ENCODE data around the gene NPEPL1. TPM values are rescaled to one million over a fixed set of nuclear protein-coding genes. Genes with fewer than 3 reads are reported as not detected.

NPEPL1 gene
- total RNA-seq, 4 donors from 2014 or later: 41.6 to 56.0 (median 47.2) TPM

- Histone ChIP-seq H3K27me3 (no peaks in the 10 kb centered on the region), H3K4me3 (replicated peaks in 1 of 3) (no peak overlapping the region), H3K27ac (no peak overlapping the region), H3K9me3 (no peaks in the 10 kb centered on the region), H3K4me1 (no peaks in the 10 kb centered on the region), H3K36me3 (peaks cover 25 to 28% of the 10 kb centered on the region in 2 donors)
- no peak for DNase-seq
- TF ChIP-seq CTCF (IDR thresholded peaks at IDR 0.05) (no peak), POLR2A (IDR thresholded peaks at IDR 0.05) (no peak)
- intact Hi-C loops (cut with DNase I): no loop called here
- WGBS, 2 donors: 89 to 91% methylated on average over 5 of the region's 5 CpGs
Observed at GRCh38 chr20:58668901-58669286, 23.7 kb upstream of the NPEPL1 start.

GRCh38 chr20:58669287-58670006, 23.2 kb upstream of the NPEPL1 start:
- Histone ChIP-seq H3K4me1 (no peaks in the 10 kb centered on the region), H3K27ac (no peak overlapping the region), H3K27me3 (no peaks in the 10 kb centered on the region), H3K4me3 (replicated peaks in 1 of 3) (no peak overlapping the region), H3K9me3 (no peaks in the 10 kb centered on the region), H3K36me3 (peaks cover 28 to 31% of the 10 kb centered on the region in 2 donors)
- WGBS, 2 donors: 75% methylated on average over 16 of the region's 16 CpGs
- intact Hi-C loops (cut with DNase I): no loop called here
- no peak for TF ChIP-seq CTCF (IDR thresholded peaks at IDR 0.05)
- TF ChIP-seq POLR2A (IDR thresholded peaks at IDR 0.05): no peak
- no peak for DNase-seq

GRCh38 chr20:58670102-58670501, 22.5 kb upstream of the NPEPL1 start:
- Histone ChIP-seq H3K4me1 (no peaks in the 10 kb centered on the region), H3K36me3 (peaks cover 29 to 34% of the 10 kb centered on the region in 2 donors)
- 95 to 97% methylated on average over 1 of the region's 1 CpG for WGBS, 2 donors

GRCh38 chr20:58670659-58671058, 21.9 kb upstream of the NPEPL1 start:
- peaks cover 35 to 39% of the 10 kb centered on the region in 2 donors for H3K36me3 ChIP-seq
- no peak overlapping the region for H3K27ac ChIP-seq
- TF ChIP-seq POLR2A (IDR thresholded peaks at IDR 0.05) (no peak), CTCF (IDR thresholded peaks at IDR 0.05) (no peak)
- H3K9me3 ChIP-seq: no peaks in the 10 kb centered on the region
- H3K4me3 ChIP-seq (replicated peaks in 1 of 3): no peak overlapping the region
- intact Hi-C loops (cut with DNase I): no loop called here
- no peak for DNase-seq
- no peaks in the 10 kb centered on the region for H3K27me3 ChIP-seq
- 64 to 70% methylated on average over 4 of the region's 4 CpGs for WGBS, 2 donors
- H3K4me1 ChIP-seq: no peaks in the 10 kb centered on the region

More at GRCh38 chr20:58670102-58670501, 22.5 kb upstream of the NPEPL1 start:
- no peaks in the 10 kb centered on the region for H3K9me3 ChIP-seq
- H3K27me3 ChIP-seq: no peaks in the 10 kb centered on the region
- no peak for DNase-seq
- no peak overlapping the region for H3K4me3 ChIP-seq (replicated peaks in 1 of 3)
- no peak for TF ChIP-seq POLR2A (IDR thresholded peaks at IDR 0.05)
- no peak for TF ChIP-seq CTCF (IDR thresholded peaks at IDR 0.05)
- no peak overlapping the region for H3K27ac ChIP-seq
- intact Hi-C loops (cut with DNase I): no loop called here

GRCh38 chr20:58673119-58673518, 19.5 kb upstream of the NPEPL1 start:
- peaks cover 51% of the 10 kb centered on the region in 2 donors for H3K36me3 ChIP-seq
- 95 to 96% methylated on average over 9 of the region's 9 CpGs for WGBS, 2 donors
- intact Hi-C loops (cut with DNase I): no loop called here
- TF ChIP-seq POLR2A (IDR thresholded peaks at IDR 0.05) (no peak), CTCF (IDR thresholded peaks at IDR 0.05) (no peak)
- H3K4me3 ChIP-seq (replicated peaks in 1 of 3): no peak overlapping the region
- H3K4me1 ChIP-seq: no peaks in the 10 kb centered on the region
- H3K27me3 ChIP-seq: no peaks in the 10 kb centered on the region
- no peak overlapping the region for H3K27ac ChIP-seq
- no peaks in the 10 kb centered on the region for H3K9me3 ChIP-seq
- no peak for DNase-seq
